Loucy (cell line): ENCODE results near the gene ZNF613.

Source experiments
- H2AFZ ChIP-seq: fragments of 200-600 bp; sonication (generic); 2 replicates; pipeline ENCODE4 v1.6.0; 2016; ENCODE audit warnings: antibody characterized with exemption, mild to moderate bottlenecking, low read length, moderate library complexity
- H3F3A ChIP-seq: fragments of 200-600 bp; 2 replicates; pipeline ENCODE4 v1.6.0; 2016; ENCODE audit warnings: antibody characterized with exemption, low read depth, mild to moderate bottlenecking
- H3K27me3 ChIP-seq: fragments of 200-600 bp; sonication (generic); 2 replicates; pipeline ENCODE4 v1.6.1; 2014; ENCODE audit warnings: low read length, mild to moderate bottlenecking; ENCODE audit not compliant: insufficient read depth, poor library complexity, severe bottlenecking
- H3K36me3 ChIP-seq: fragments of 200-600 bp; sonication (generic); 2 replicates; pipeline ENCODE4 v1.6.1; 2016; ENCODE audit warnings: low read length; ENCODE audit not compliant: insufficient read depth
- H3K4me1 ChIP-seq: fragments of 200-600 bp; sonication (generic); 2 replicates; pipeline ENCODE4 v1.5.1; 2014; ENCODE audit warnings: low read length, mild to moderate bottlenecking; ENCODE audit not compliant: insufficient read depth, poor library complexity, severe bottlenecking
- H3K4me2 ChIP-seq: fragments of 200-600 bp; sonication (generic); 2 replicates; pipeline ENCODE4 v1.6.0; 2014; ENCODE audit warnings: antibody characterized with exemption, low read length, low read depth, mild to moderate bottlenecking; ENCODE audit not compliant: poor library complexity, severe bottlenecking
- H3K4me3 ChIP-seq: fragments of 200-600 bp; sonication (generic); 2 replicates; pipeline ENCODE4 v1.5.1; 2014; ENCODE audit warnings: low read length, mild to moderate bottlenecking, mixed read lengths; ENCODE audit not compliant: poor library complexity, severe bottlenecking
- H3K79me2 ChIP-seq: fragments of 200-600 bp; sonication (generic); 2 replicates; pipeline ENCODE4 v1.6.1; 2014; ENCODE audit warnings: low read length; ENCODE audit not compliant: insufficient read depth
- H3K9ac ChIP-seq: fragments of 200-600 bp; sonication (generic); 2 replicates; pipeline ENCODE4 v1.6.0; 2014; ENCODE audit warnings: mild to moderate bottlenecking, low read depth, low read length, moderate library complexity; ENCODE audit not compliant: poor library complexity, severe bottlenecking
- H3K9me2 ChIP-seq: fragments of 200-600 bp; sonication (generic); replicated peaks from 2 replicates; pipeline ENCODE4 v1.6.1; 2016; ENCODE audit warnings: low read depth, low read length, mixed read lengths
- H3K9me3 ChIP-seq: fragments of 200-600 bp; sonication (generic); 2 replicates; pipeline ENCODE4 v1.6.1; 2014; ENCODE audit warnings: mild to moderate bottlenecking, antibody characterized with exemption, low read length, low read depth; ENCODE audit not compliant: insufficient read depth
- H4K20me1 ChIP-seq: fragments of 200-600 bp; sonication (generic); 2 replicates; pipeline ENCODE4 v1.6.0; 2014; ENCODE audit warnings: antibody characterized with exemption, low read length, mild to moderate bottlenecking; ENCODE audit not compliant: insufficient read depth, poor library complexity, severe bottlenecking
- CTCF ChIP-seq: fragments of 200-600 bp; sonication (generic); conservative IDR thresholded peaks from 2 replicates; pipeline ENCODE4 v1.5.1; 2014; ENCODE audit warnings: mild to moderate bottlenecking, antibody characterized with exemption, low read length
- EZH2phosphoT487 ChIP-seq: fragments of 200-600 bp; IDR thresholded peaks from 2 replicates; pipeline ENCODE4 v1.6.1; 2018; ENCODE audit warnings: antibody characterized with exemption, mild to moderate bottlenecking, moderate library complexity, borderline replicate concordance

Gene ZNF613

GRCh38 chr19:51916167-51916566 lies 11.1 kb upstream of the ZNF613 start:
- H3K9ac ChIP-seq, result no peak overlapping the region
- no peaks in the 10 kb centered on the region for H3K9me2 ChIP-seq
- TF ChIP-seq CTCF (no peak), EZH2phosphoT487 (no peak)
- H3K36me3 ChIP-seq, result no peaks in the 10 kb centered on the region
- H3K9me3 ChIP-seq, result peaks cover 52% of the 10 kb centered on the region; the same call in 1 of the 2 replicates
- no peak overlapping the region for H3K4me2 ChIP-seq
- H4K20me1 ChIP-seq, result no peaks in the 10 kb centered on the region
- no peak overlapping the region for H3K4me3 ChIP-seq
- no peaks in the 10 kb centered on the region for H3K4me1 ChIP-seq
- H3K79me2 ChIP-seq, result no peaks in the 10 kb centered on the region
- H3K27me3 ChIP-seq, result peaks cover 3% of the 10 kb centered on the region
- no peaks in the 10 kb centered on the region for H3F3A ChIP-seq
- H2AFZ ChIP-seq, result no peak overlapping the region

- H3K9me3 ChIP-seq, result peaks cover 58% of the 10 kb centered on the region; the same call in 1 of the 2 replicates
- no peak overlapping the region for H2AFZ ChIP-seq
- H3K27me3 ChIP-seq, result no peaks in the 10 kb centered on the region
- no peaks in the 10 kb centered on the region for H3K36me3 ChIP-seq
- no peak overlapping the region for H3K4me3 ChIP-seq
- H3K4me1 ChIP-seq, result no peaks in the 10 kb centered on the region
- no peaks in the 10 kb centered on the region for H3K9me2 ChIP-seq
- H3F3A ChIP-seq, result no peaks in the 10 kb centered on the region
- TF ChIP-seq EZH2phosphoT487 (no peak), CTCF (no peak)
- no peak overlapping the region for H3K9ac ChIP-seq
- H4K20me1 ChIP-seq, result no peaks in the 10 kb centered on the region
- H3K79me2 ChIP-seq, result no peaks in the 10 kb centered on the region
- no peak overlapping the region for H3K4me2 ChIP-seq
Measured at GRCh38 chr19:51919606-51920005, 7.7 kb upstream of the ZNF613 start.

- H3K27me3 ChIP-seq, result no peaks in the 10 kb centered on the region
- H2AFZ ChIP-seq, result no peak overlapping the region
- H3F3A ChIP-seq, result no peaks in the 10 kb centered on the region
- peaks cover 37% of the 10 kb centered on the region; the same call in 1 of the 2 replicates for H3K9me3 ChIP-seq
- no peaks in the 10 kb centered on the region for H3K4me1 ChIP-seq
- no peak overlapping the region for H3K4me3 ChIP-seq
- TF ChIP-seq CTCF (no peak), EZH2phosphoT487 (no peak)
- H4K20me1 ChIP-seq, result no peaks in the 10 kb centered on the region
- H3K36me3 ChIP-seq, result no peaks in the 10 kb centered on the region
- no peak overlapping the region for H3K4me2 ChIP-seq
- H3K9ac ChIP-seq, result no peak overlapping the region
- no peaks in the 10 kb centered on the region for H3K9me2 ChIP-seq
- H3K79me2 ChIP-seq, result no peaks in the 10 kb centered on the region
Measured at GRCh38 chr19:51921949-51922348, 5.3 kb upstream of the ZNF613 start.
